ENCODE data around the gene IL22RA2.

Gene IL22RA2

GRCh38 chr6:137167702-137168377, 5.6 kb downstream of the IL22RA2 start:
- DNase-seq (ENCODE audit: extremely low read depth in 1 of 2, low read depth in 1 of 2), result no peak

- no peak for DNase-seq (ENCODE audit: extremely low read depth in 1 of 2, low read depth in 1 of 2)
Measured at GRCh38 chr6:137166247-137167098, 7.0 kb downstream of the IL22RA2 start.

GRCh38 chr6:137165375-137166246, 7.8 kb downstream of the IL22RA2 start:
- DNase-seq (ENCODE audit: extremely low read depth in 1 of 2, low read depth in 1 of 2), result peak in 1 of 2 donors; percentile 8

- no peak for DNase-seq (ENCODE audit: extremely low read depth in 1 of 2, low read depth in 1 of 2)
Measured at GRCh38 chr6:137163732-137164318, 9.6 kb downstream of the IL22RA2 start.

- no peak for DNase-seq (ENCODE audit: extremely low read depth in 1 of 2, low read depth in 1 of 2)
Measured at GRCh38 chr6:137162692-137163306, 10.6 kb downstream of the IL22RA2 start.

- no peak for DNase-seq (ENCODE audit: extremely low read depth in 1 of 2, low read depth in 1 of 2)
Measured at GRCh38 chr6:137161949-137162348, 11.5 kb downstream of the IL22RA2 start.

GRCh38 chr6:137160763-137161162, 12.7 kb downstream of the IL22RA2 start:
- DNase-seq (ENCODE audit: extremely low read depth in 1 of 2, low read depth in 1 of 2), result no peak

- no peak for DNase-seq (ENCODE audit: extremely low read depth in 1 of 2, low read depth in 1 of 2)
Measured at GRCh38 chr6:137159912-137160311, 13.5 kb downstream of the IL22RA2 start.

- DNase-seq (ENCODE audit: extremely low read depth in 1 of 2, low read depth in 1 of 2), result no peak
Measured at GRCh38 chr6:137157601-137158000, 15.8 kb downstream of the IL22RA2 start.

GRCh38 chr6:137156650-137157049, 16.8 kb downstream of the IL22RA2 start:
- no peak for DNase-seq (ENCODE audit: extremely low read depth in 1 of 2, low read depth in 1 of 2)

- DNase-seq (ENCODE audit: extremely low read depth in 1 of 2, low read depth in 1 of 2), result no peak
Measured at GRCh38 chr6:137155830-137156229, 17.6 kb downstream of the IL22RA2 start.

GRCh38 chr6:137150072-137150471, 23.4 kb downstream of the IL22RA2 start:
- no peak for DNase-seq (ENCODE audit: extremely low read depth in 1 of 2, low read depth in 1 of 2)

- DNase-seq (ENCODE audit: extremely low read depth in 1 of 2, low read depth in 1 of 2), result no peak
Measured at GRCh38 chr6:137149035-137149393, 24.4 kb downstream of the IL22RA2 start.

GRCh38 chr6:137148306-137149034, 25.0 kb downstream of the IL22RA2 start:
- no peak for DNase-seq (ENCODE audit: extremely low read depth in 1 of 2, low read depth in 1 of 2)

GRCh38 chr6:137147195-137147594, 26.2 kb downstream of the IL22RA2 start:
- no peak for DNase-seq (ENCODE audit: extremely low read depth in 1 of 2, low read depth in 1 of 2)

- DNase-seq (ENCODE audit: extremely low read depth in 1 of 2, low read depth in 1 of 2), result no peak
Measured at GRCh38 chr6:137146206-137146605, 27.2 kb downstream of the IL22RA2 start.

- DNase-seq (ENCODE audit: extremely low read depth in 1 of 2, low read depth in 1 of 2), result no peak
Measured at GRCh38 chr6:137145421-137145820, 28.0 kb downstream of the IL22RA2 start.

GRCh38 chr6:137136065-137136464, 37.4 kb downstream of the IL22RA2 start:
- no peak for DNase-seq (ENCODE audit: extremely low read depth in 1 of 2, low read depth in 1 of 2)

- no peak for DNase-seq (ENCODE audit: extremely low read depth in 1 of 2, low read depth in 1 of 2)
Measured at GRCh38 chr6:137134483-137134882, 39.0 kb downstream of the IL22RA2 start.

- no peak for DNase-seq (ENCODE audit: extremely low read depth in 1 of 2, low read depth in 1 of 2)
Measured at GRCh38 chr6:137133122-137133521, 40.3 kb downstream of the IL22RA2 start.

Measured in activated CD8-positive, alpha-beta memory T cell treated with anti-CD3 and anti-CD28 coated beads for 1 hour (primary cell).